LNCaP clone FGC (cell line): ENCODE measurements around the gene SPTB.

Experiments used
- DNase-seq: peaks from one replicate; pipeline ENCODE4 v3.0.0-alpha.2; 2011; ENCODE audit warnings: low read depth
- H3K4me3 ChIP-seq: 2 replicates; pipeline ENCODE4 v1.5.1; 2011; ENCODE audit warnings: mild to moderate bottlenecking, low read depth, low read length, control low read depth
- TF ChIP-seq, protein P1 (sequence below): IDR thresholded peaks from 2 replicates; pipeline ENCODE4 v1.5.1; 2012; ENCODE audit warnings: mild to moderate bottlenecking; ENCODE audit not compliant: control insufficient read depth, insufficient read depth; ENCODE audit errors: extremely low read depth

SPTB gene

DNA sequence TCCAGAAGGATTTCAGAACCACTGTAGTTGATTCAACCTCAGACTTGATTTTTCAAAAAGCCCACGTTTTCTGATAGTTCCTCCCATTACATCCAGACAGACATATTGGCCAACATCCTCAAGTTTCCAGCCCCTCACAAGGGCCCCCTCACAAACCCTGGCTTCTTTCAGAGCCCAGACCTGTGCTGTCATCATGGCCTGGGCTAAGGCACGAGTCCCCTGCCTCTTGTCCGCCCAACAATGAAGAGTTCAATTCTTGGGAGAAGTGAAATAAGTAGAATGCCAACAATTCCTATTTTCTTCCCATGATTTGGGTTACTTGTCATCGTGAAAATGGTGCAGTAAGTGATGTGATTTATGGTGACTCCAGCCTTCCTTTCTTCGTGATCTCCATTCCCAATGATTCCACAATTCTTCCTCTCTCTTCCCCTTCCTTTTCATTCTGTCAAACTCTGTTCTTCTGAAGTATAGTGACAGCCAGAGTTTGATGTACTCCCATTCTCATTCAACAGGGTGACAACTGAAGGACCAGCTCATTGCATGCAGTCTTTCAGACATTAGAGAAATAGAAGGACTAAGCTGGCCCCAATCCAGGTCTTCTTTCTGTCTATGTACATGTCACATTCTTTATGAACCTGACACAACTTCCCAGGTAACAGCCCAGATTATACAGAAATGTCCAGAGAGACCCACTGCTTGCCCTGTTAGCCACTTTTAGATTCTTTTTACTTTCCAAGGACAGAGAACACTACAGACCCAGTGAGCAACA lies 29.2 kb downstream of the SPTB start:
- TF ChIP-seq, protein P1, sequence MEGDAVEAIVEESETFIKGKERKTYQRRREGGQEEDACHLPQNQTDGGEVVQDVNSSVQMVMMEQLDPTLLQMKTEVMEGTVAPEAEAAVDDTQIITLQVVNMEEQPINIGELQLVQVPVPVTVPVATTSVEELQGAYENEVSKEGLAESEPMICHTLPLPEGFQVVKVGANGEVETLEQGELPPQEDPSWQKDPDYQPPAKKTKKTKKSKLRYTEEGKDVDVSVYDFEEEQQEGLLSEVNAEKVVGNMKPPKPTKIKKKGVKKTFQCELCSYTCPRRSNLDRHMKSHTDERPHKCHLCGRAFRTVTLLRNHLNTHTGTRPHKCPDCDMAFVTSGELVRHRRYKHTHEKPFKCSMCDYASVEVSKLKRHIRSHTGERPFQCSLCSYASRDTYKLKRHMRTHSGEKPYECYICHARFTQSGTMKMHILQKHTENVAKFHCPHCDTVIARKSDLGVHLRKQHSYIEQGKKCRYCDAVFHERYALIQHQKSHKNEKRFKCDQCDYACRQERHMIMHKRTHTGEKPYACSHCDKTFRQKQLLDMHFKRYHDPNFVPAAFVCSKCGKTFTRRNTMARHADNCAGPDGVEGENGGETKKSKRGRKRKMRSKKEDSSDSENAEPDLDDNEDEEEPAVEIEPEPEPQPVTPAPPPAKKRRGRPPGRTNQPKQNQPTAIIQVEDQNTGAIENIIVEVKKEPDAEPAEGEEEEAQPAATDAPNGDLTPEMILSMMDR = no peak
- no peak overlapping the region for H3K4me3 ChIP-seq
- DNase-seq = no peak

GRCh38 chr14:64849940-64850339 lies 29.8 kb downstream of the SPTB start:
- no peak overlapping the region for H3K4me3 ChIP-seq
- no peak for DNase-seq
- TF ChIP-seq, protein P1 = no peak

GRCh38 chr14:64848239-64848638 lies 31.5 kb downstream of the SPTB start:
- DNase-seq = no peak
- TF ChIP-seq, protein P1 = no peak
- H3K4me3 ChIP-seq = no peak overlapping the region

DNA sequence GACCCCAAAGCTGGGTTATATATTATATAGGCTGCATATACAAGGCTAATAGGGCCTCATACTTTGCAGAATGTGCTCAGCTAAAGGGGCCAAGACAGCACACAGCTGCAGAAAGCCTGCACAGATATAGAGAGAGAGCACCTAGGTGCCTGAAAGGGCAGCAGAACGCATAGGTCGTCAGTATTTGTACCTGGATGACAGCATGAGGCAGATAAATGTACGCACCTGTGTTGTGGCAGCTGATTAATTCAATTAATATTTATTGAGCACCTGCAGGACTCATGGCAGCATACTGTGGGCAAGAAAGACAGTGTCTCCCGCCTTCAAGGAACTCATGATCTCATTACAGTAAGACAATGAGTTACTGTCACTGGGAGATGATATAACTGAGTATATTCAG lies 33.4 kb downstream of the SPTB start:
- TF ChIP-seq, protein P1 = no peak
- H3K4me3 ChIP-seq = no peak overlapping the region
- DNase-seq = no peak

- TF ChIP-seq, protein P1 = no peak
Measured at GRCh38 chr14:64845878-64846277, 33.8 kb downstream of the SPTB start.

GRCh38 chr14:64844969-64845536 lies 34.7 kb downstream of the SPTB start:
- H3K4me3 ChIP-seq = no peak overlapping the region
- DNase-seq = no peak
- TF ChIP-seq, protein P1 = no peak

More at GRCh38 chr14:64845878-64846277, 33.8 kb downstream of the SPTB start:
- no peak for DNase-seq
- H3K4me3 ChIP-seq = no peak overlapping the region
